G401.6 (cell line): ENCODE results near the gene NAP1L4.
"Not testable (repeated sequence)": the region's sequence is repeated elsewhere in the genome, so short reads cannot be mapped to it uniquely, and the experiment has no call there.

Experiments used
- FAIRE-seq: peaks from 2 replicates; lab custom pipeline; 2012; peaks lifted over from hg19 to GRCh38; lab: Jason Lieb, UNC

Gene NAP1L4

GRCh38 chr11:2958251-2958650 lies 33.9 kb downstream of the NAP1L4 start:
- no peak for FAIRE-seq

GRCh38 chr11:2955906-2956476 lies 36.1 kb downstream of the NAP1L4 start:
- no peak for FAIRE-seq

GRCh38 chr11:2954263-2954662 lies 37.9 kb downstream of the NAP1L4 start:
- FAIRE-seq = no peak

GRCh38 chr11:2952290-2952689 lies 39.8 kb downstream of the NAP1L4 start:
- no peak for FAIRE-seq

GRCh38 chr11:2951231-2952110 lies 40.7 kb downstream of the NAP1L4 start:
- no peak for FAIRE-seq

- FAIRE-seq = no peak
Observed at GRCh38 chr11:2950825-2951224, 41.3 kb downstream of the NAP1L4 start.

- FAIRE-seq = no peak
Observed at GRCh38 chr11:2949920-2950319, 42.2 kb downstream of the NAP1L4 start.

- no peak for FAIRE-seq
Observed at GRCh38 chr11:2947744-2948143, 44.4 kb downstream of the NAP1L4 start.

- FAIRE-seq = no peak
Observed at GRCh38 chr11:2945757-2946287, 46.3 kb downstream of the NAP1L4 start.

- FAIRE-seq = no peak
Observed at GRCh38 chr11:2945031-2945756, 46.9 kb downstream of the NAP1L4 start.

- no peak for FAIRE-seq
Observed at GRCh38 chr11:2944530-2944929, 47.6 kb downstream of the NAP1L4 start.

GRCh38 chr11:2943711-2944118 lies 48.4 kb downstream of the NAP1L4 start:
- FAIRE-seq = no peak

GRCh38 chr11:2942872-2943710 lies 49.0 kb downstream of the NAP1L4 start:
- no peak for FAIRE-seq

GRCh38 chr11:2942447-2942846 lies 49.7 kb downstream of the NAP1L4 start:
- FAIRE-seq = no peak

- FAIRE-seq = no peak
Observed at GRCh38 chr11:2940921-2941821, 51.0 kb downstream of the NAP1L4 start.

GRCh38 chr11:2940147-2940920 lies 51.8 kb downstream of the NAP1L4 start:
- no peak for FAIRE-seq

- not testable (repeated sequence) for FAIRE-seq
Observed at GRCh38 chr11:2938458-2939418, 53.4 kb downstream of the NAP1L4 start.

- not testable (repeated sequence) for FAIRE-seq
Observed at GRCh38 chr11:2937641-2938457, 54.3 kb downstream of the NAP1L4 start.
